ENCODE measurements around the gene KIFAP3.
A peak's percentile ranks its signal among the peaks of the same experiment; 100 is the strongest.

Gene KIFAP3

GRCh38 chr1:169893645-169894423, 180.7 kb downstream of the KIFAP3 start, which contains the start of gene SCYL3:
Gene SCYL3 (minus strand): TSS chr1:169893896. CDS start chr1:169888840, 5,056 bp downstream.
- H3K4me3 ChIP-seq (ENCODE audit: low read length), result peak within 1 kb of the TSS; percentile 85
- no peak for TF ChIP-seq CTCF (conservative IDR thresholded peaks at IDR 0.05; ENCODE audit: low read length)
- DNase-seq (ENCODE audit: low read depth), result peak; percentile 98

GRCh38 chr1:169892927-169893644, 181.4 kb downstream of the KIFAP3 start:
- DNase-seq (ENCODE audit: low read depth), result peak; percentile 20
- peak overlapping the region; percentile 85 for H3K4me3 ChIP-seq (ENCODE audit: low read length)
- no peak for TF ChIP-seq CTCF (conservative IDR thresholded peaks at IDR 0.05; ENCODE audit: low read length)

- DNase-seq (ENCODE audit: low read depth), result no peak
- H3K4me3 ChIP-seq (ENCODE audit: low read length), result peak overlapping the region; percentile 85
- no peak for TF ChIP-seq CTCF (conservative IDR thresholded peaks at IDR 0.05; ENCODE audit: low read length)
Observed at GRCh38 chr1:169892176-169892926, 182.1 kb downstream of the KIFAP3 start.

GRCh38 chr1:169891539-169891885, 183.0 kb downstream of the KIFAP3 start:
- DNase-seq (ENCODE audit: low read depth), result no peak
- TF ChIP-seq CTCF (conservative IDR thresholded peaks at IDR 0.05; ENCODE audit: low read length), result no peak
- H3K4me3 ChIP-seq (ENCODE audit: low read length), result no peak overlapping the region

GRCh38 chr1:169890761-169891538, 183.5 kb downstream of the KIFAP3 start:
- no peak overlapping the region for H3K4me3 ChIP-seq (ENCODE audit: low read length)
- no peak for TF ChIP-seq CTCF (conservative IDR thresholded peaks at IDR 0.05; ENCODE audit: low read length)
- DNase-seq (ENCODE audit: low read depth), result no peak

- no peak for DNase-seq (ENCODE audit: low read depth)
- TF ChIP-seq CTCF (conservative IDR thresholded peaks at IDR 0.05; ENCODE audit: low read length), result no peak
- no peak overlapping the region for H3K4me3 ChIP-seq (ENCODE audit: low read length)
Observed at GRCh38 chr1:169889871-169890270, 184.6 kb downstream of the KIFAP3 start.
